DMS79 treated with DMSO at 0.1 percent for 48 hours (cell line): ENCODE results near the gene HSP90AB1.
A peak's percentile ranks its signal among the peaks of the same experiment; 100 is the strongest.

Experiments used
- DNase-seq: peaks from one replicate; lab custom pipeline; 2025; lab: John Stamatoyannopoulos, UW

The HSP90AB1 gene

DNA sequence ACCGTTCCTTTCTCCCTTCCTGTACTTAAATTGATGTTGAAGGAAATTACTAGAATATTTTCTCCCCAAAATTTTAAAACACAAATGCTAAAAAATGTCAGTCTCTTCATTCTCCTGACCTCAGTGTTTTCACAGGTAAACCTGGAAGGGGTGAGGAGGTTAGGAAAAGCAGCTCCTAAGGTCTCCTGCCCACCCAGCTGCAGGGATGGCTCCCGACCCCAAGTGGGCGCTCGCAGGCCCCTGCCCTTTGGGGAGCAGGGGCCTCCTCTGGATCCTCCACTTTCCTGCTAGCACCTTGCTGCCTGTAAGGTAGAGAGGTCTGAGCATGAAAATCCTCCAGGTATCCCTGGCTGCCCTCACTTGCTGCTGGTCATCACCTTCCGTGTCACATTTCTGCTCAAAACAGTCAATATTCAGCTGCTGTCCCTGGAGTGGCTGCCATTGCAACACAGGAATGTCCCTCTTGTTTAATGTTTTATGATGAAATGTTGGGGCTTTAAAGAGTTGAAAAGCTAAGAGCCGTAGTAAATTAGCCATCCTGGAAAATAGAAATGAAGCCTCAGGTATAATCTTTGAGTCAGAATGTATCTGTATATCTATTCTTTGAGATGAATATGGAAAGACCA is 10.9 kb upstream of the HSP90AB1 start:
- no peak for DNase-seq

GRCh38 chr6:44237021-44237812 is 9.7 kb upstream of the HSP90AB1 start:
- peak; percentile 76 for DNase-seq

DNA sequence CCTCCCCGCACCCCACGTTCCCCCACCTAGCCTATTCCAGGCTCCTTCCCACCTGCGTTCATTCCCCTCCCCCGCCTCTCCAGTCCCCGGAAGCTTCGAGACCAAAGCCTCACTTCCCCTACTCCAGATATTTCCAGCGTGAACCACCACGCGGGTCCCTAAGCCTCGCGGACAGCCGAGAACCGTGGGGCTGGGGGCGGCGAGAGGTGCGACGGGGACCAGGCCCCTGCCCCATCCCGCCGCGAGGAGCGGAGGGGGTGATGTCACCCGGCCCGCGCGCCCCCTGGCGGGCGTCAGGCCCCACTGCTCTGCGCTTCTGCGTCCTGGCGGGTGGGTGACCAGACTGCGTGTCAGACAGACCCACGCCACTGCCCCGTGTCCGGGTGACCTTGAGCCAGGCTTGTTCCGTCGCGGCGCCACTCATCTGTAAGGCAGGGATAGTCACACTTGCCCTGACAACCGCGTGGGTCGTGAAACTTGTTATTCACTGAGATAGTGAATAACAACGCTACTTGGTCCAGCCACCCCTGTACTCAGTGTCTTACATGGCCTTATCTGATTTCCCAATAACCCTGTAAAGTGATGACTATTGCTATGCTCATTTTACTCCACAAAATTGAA is 9.0 kb upstream of the HSP90AB1 start:
- peak; percentile 46 for DNase-seq

GRCh38 chr6:44238687-44239350 is 8.1 kb upstream of the HSP90AB1 start:
- DNase-seq = no peak

DNA sequence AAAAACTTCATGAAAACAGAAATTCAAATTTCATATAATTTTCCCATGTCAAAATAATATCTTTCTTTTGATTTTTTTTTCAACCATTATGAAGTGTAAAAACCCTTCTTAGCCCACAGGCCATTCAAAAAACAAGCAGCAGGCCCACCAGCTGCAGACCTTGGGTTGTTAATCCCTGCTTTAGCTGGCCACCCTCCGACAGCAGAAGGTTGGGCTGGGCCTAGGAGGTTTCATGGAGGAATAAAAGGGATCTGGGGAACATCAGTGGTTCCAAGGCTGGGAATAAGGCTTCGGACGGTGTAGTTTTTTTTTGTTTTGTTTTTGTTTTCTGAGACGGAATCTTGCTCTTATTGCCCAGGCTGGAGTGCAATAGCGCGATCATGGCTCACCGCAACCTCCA is 3.6 kb upstream of the HSP90AB1 start:
- DNase-seq = no peak

DNA sequence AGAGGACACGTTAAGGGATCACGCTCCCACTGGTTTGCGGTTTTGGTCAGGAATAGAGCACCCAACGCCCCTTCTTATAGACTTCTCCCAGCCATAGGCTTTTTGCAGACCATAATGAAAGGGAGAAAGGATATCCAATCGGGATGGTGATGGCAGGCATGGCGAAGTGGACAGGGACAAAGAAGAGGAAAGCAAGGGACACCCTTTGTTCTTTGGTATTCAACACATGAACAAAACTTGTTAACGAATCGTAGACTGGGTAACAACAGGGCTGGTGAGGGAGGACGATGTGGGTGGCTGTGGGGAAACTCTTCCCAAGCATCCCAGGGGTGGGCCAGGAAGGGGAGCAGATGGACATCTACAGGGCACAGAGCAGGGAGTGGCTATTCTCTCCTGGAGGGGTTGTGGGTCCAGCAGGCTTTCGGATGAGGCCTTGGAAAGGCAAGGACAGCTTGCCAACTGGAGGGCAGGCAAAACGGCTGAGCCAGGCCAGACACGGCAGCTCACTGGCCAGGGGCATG is 1.4 kb upstream of the HSP90AB1 start:
- no peak for DNase-seq

DNA sequence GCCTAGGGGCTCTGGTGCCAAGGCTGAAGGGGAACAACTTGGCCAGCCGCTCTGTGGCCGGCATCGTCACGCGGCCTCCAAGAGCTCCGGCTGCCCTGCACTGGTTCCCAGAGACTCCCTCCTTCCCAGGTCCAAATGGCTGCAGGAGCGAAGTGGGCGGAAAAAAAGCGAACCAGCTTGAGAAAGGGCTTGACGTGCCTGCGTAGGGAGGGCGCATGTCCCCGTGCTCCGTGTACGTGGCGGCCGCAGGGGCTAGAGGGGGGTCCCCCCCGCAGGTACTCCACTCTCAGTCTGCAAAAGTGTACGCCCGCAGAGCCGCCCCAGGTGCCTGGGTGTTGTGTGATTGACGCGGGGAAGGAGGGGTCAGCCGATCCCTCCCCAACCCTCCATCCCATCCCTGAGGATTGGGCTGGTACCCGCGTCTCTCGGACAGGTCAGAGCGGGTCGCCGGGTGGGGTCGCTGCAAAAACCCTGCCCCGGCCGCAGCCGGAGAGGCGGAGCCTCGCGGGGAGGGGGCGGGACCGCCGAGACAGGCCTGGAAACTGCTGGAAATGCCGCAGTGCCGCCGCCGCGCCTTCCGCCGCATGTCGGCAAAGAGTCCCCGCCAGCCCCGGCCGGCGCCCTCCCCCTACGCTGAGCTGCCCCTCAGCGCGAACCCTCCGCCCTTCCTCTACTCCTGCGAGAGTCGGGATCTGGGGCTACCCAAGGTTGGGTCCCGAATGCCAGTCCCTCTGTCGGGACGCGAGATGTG is 814 bp upstream of the HSP90AB1 start:
- DNase-seq = peak; percentile 88

DNA sequence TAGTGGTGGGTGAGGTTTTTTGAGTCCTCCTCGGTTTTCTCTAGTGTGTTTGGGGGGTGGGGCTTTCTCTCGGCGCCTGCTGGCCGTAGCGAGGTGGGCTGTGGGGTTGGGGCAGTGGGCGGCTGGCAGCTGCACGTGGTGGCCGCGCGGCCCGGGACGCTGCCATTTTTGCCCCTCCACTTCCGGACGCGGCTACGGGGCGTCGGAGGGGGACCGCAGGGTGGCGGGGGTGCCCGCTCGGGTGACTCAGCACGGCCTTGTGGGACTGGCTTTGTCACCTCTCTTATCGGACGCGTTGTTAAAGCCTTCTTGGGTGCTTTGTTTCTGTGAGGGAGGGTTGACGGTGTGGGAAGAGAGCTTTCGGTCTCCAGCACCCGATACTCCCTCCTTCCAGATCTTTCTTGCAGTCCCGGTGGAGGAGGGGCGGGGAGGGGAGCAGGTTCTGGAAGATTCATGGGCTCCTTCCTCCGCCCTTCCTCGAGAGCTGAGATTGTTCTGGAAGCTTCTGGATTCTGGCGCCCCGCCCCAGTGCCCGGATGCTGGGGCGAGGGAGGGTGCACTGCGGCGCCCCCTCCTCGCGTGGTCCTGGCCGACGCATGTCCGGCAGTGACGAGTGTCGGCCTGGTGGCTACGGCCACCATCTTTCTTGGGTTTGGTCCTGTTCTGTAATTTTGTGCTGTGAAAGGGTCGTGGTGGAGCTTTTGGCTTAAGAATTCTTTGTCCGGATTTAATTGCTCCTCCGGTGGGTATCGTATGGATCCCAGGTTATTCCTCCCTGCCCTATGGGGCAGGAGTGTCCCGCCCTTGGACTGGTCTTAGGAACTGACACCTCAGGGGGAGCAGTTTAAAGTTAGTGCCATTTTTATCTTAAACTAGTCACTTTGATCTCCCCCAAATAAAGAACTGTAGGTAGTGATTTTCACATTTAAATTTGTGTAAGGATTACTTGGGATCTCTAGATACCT is 719 bp downstream of the HSP90AB1 start:
- DNase-seq = no peak

DNA sequence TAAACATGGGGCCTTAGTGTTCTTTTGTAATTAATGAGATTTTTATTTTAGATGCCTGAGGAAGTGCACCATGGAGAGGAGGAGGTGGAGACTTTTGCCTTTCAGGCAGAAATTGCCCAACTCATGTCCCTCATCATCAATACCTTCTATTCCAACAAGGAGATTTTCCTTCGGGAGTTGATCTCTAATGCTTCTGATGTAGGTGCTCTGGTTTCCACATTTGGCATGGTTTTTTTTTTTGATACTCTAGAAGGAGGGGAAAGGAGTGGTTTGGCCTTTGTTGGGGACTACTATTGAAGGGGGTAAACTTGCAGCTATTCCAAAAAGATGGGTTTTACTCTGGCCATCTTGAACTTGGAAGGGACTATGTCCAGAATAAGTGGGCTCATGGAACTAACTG is 1.7 kb downstream of the HSP90AB1 start:
- DNase-seq = no peak

DNA sequence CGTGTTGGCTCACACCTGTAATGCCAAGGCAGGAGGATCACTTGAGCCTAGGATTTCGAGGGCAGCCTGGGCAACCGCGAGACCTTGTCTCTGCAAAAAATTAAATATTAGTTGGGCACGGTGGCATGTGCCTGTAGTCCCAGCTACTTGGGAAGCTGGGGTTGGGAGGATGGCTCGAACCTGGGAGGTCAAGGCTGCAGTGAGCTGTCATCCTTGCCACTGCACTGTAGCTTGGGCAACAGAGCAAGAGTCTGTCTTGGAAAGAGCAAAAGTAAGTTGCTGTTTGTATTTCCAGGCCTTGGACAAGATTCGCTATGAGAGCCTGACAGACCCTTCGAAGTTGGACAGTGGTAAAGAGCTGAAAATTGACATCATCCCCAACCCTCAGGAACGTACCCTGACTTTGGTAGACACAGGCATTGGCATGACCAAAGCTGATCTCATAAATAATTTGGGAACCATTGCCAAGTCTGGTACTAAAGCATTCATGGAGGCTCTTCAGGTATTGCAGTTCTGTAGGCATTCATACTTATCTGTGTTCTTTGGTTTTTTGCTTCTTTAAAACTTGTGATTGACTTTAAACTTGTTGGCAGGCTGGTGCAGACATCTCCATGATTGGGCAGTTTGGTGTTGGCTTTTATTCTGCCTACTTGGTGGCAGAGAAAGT is 2.3 kb downstream of the HSP90AB1 start:
- no peak for DNase-seq

DNA sequence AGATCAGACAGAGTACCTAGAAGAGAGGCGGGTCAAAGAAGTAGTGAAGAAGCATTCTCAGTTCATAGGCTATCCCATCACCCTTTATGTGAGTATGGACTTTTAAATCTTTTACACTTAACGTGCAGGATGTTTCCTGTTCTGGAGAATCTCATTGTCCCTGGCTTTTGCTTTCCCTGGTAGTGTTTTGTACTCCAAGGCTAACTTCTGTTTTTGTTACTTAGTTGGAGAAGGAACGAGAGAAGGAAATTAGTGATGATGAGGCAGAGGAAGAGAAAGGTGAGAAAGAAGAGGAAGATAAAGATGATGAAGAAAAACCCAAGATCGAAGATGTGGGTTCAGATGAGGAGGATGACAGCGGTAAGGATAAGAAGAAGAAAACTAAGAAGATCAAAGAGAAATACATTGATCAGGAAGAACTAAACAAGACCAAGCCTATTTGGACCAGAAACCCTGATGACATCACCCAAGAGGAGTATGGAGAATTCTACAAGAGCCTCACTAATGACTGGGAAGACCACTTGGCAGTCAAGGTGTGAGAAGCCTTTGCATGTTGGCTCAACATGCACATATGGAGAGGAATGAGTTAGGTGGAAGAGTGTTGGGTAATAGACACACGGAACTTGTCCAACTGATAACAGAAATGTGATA is 3.3 kb downstream of the HSP90AB1 start:
- no peak for DNase-seq

DNA sequence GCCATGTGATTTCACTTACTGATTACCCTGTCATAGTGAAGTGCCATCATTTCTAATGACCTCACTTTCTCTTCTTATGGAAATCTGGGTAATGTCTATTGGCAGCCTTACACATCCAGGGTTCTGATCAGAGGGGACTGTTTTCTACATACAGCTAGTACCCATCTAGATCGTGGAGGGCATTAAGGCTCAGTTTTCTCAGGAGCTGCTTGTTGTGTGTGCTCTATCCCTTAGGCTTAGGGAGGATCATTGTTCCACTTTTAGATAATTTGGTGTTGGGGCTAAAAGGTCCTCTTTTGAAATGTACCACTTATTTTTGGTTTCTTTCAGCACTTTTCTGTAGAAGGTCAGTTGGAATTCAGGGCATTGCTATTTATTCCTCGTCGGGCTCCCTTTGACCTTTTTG is 3.8 kb downstream of the HSP90AB1 start:
- DNase-seq = no peak

GRCh38 chr6:44251576-44252524 is 4.9 kb downstream of the HSP90AB1 start:
- no peak for DNase-seq

GRCh38 chr6:44253307-44254101 is 6.6 kb downstream of the HSP90AB1 start:
- DNase-seq = no peak

GRCh38 chr6:44254191-44255104 is 7.5 kb downstream of the HSP90AB1 start:
- DNase-seq = no peak

- DNase-seq = no peak
Measured at GRCh38 chr6:44255105-44255808, 8.4 kb downstream of the HSP90AB1 start.
